GM18520 (cell line): Measurements from ENCODE around the gene CPNE1.
"Not testable (repeated sequence)": the region's sequence is repeated elsewhere in the genome, so short reads cannot be mapped to it uniquely, and the experiment has no call there.

Experiments
- ATAC-seq: cut with Tn5 transposase; IDR thresholded peaks from one replicate; pipeline ENCODE4 v1.9.1; 2021; ENCODE audit not compliant: unreplicated experiment

The CPNE1 gene

GRCh38 chr20:35698298-35699126 is 33.8 kb upstream of the CPNE1 start:
- ATAC-seq, result no peak

DNA sequence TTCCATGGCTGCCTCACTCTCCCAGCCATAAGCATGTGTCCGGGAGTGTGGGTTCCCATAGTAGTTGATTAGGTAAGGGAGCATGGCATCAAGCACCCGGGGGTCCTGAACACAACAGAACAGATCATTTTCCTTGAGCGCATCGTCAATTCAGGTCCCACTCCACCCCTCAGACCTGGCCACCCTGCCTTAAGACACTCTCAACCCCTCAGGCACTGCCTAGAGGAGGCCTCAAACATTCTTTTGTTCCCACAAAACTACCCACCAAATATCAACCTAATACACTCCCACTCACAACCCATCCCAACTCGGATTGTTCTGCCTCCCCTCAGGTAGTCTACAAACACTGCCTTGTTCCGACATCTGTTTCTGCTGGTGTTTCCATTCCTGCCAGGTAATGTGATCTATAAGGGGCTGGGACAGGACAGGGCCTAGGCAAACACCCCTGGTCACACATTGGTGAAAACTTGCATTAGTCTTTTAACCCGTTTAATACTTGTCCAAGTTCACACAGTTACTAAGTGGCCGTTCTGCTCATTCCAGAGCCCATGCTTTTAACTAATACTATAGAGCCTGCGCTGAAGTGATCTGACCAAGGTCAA is 33.1 kb upstream of the CPNE1 start:
- ATAC-seq, result no peak

GRCh38 chr20:35695978-35696377 is 31.3 kb upstream of the CPNE1 start:
- ATAC-seq, result no peak

DNA sequence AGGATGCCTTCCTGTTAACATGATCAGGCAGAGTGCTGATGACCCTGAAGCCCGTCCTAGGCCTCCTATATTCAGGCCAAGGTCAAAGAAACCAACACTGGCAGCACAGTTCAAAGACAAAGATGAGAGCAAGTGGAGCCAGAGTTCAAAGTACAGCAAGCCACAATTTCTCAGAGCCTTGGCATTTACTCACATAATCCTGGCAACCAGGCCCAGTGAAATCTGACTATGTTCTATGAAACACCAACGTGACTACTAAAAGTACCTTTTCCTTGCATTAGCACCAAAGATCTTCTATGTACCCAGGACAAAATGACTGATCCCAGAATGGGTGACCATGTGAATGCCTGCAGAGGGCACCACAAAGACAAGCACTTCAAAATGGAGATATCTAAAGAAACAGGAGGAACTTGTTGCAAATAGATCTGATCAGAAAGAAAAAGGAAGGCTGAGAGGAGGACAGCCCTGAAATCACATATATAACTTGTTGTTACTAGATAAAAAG is 30.6 kb upstream of the CPNE1 start:
- ATAC-seq, result no peak

GRCh38 chr20:35690265-35690664 is 25.6 kb upstream of the CPNE1 start:
- ATAC-seq, result no peak

DNA sequence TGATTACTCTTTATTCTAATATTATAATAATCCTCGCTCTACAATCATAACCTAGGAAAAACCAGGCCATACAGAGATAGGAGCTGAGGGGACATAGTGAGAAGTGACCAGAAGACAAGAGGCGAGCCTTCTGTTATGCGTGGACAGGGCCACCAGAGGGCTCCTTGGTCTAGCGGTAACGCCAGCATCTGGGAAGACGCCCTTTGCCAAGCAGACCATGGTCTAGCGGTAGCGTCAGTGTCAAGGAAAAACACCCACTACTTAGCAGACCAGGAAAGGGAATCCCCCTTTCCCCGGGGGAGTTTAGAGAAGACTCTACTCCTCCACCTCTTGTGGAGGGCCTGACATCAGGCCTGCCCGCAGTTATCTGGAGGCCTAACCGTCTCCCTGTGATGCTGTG is 22.2 kb upstream of the CPNE1 start:
- not testable (repeated sequence) for ATAC-seq

GRCh38 chr20:35685368-35685767 is 20.7 kb upstream of the CPNE1 start:
- ATAC-seq, result not testable (repeated sequence)

- no peak for ATAC-seq
Observed at GRCh38 chr20:35681960-35682359, 17.3 kb upstream of the CPNE1 start.

- ATAC-seq, result no peak
Observed at GRCh38 chr20:35680452-35681183, 15.9 kb upstream of the CPNE1 start.

- no peak for ATAC-seq
Observed at GRCh38 chr20:35674921-35675320, 10.2 kb upstream of the CPNE1 start.

- ATAC-seq, result no peak
Observed at GRCh38 chr20:35673884-35674283, 9.2 kb upstream of the CPNE1 start.

DNA sequence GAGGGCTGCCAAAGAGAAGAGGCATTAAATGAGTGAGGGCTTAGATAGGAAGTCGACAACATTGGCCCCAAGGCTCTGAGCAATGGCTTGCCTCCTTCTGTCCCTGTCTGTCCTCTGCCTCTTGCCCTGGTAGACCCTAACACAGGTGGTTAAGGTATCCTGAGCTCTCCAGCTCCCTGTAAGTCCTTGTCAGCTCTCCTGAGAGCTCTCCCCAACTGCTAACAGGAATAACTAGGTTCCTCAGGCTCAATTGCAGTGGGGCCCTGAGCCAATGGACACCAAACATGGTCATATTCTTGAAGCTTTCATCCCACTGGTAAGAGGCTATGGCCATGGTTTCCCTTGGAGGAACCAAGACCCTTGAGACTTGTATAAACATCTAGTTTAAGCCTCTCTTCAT is 5.0 kb upstream of the CPNE1 start:
- ATAC-seq, result no peak

GRCh38 chr20:35669221-35669620 is 4.5 kb upstream of the CPNE1 start:
- no peak for ATAC-seq

- ATAC-seq, result no peak
Observed at GRCh38 chr20:35665949-35666288, 1.2 kb upstream of the CPNE1 start.

GRCh38 chr20:35663516-35664465 is 909 bp downstream of the CPNE1 start:
- ATAC-seq, result peak; percentile 29

GRCh38 chr20:35662551-35662950 is 2.1 kb downstream of the CPNE1 start:
- no peak for ATAC-seq

DNA sequence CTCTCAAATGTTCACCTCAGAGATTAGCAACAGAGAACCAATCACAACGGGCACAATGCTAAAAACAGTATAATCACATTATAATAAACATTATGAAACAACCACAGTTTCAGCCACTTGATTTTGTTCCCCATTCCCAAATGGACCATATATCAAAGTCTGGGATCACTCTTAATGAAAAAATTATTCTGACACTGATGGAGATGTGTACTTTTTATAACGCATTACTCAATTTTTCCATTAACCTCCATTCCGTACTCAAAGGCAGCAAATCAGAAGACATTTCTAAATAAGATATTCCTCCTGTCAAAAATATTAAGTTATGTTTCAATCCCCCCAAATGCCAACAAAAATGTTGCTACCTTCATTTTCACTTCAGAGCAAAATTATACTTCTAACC is 2.8 kb downstream of the CPNE1 start:
- ATAC-seq, result no peak

DNA sequence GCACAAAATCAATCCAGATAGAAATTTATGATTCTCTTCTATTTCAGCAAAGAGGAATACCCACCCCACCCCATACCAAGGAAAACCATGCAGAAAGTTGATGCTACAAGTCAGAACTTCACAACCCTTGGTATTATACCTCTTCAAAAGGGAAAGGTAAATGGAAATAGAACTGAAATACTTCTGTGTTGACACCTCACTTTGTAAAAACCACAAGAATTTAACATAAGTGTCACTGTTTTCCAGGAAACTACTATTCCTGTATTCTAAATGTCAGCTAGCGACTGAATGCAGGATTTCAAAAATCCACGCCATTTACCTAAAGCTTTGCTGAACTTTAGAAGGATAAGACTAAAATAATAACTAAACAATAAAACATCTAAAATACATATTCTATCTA is 3.6 kb downstream of the CPNE1 start:
- ATAC-seq, result no peak

GRCh38 chr20:35660122-35660937 is 4.4 kb downstream of the CPNE1 start:
- no peak for ATAC-seq

GRCh38 chr20:35657271-35657670 is 7.4 kb downstream of the CPNE1 start:
- ATAC-seq, result no peak
